AG20443 (cell line): Measurements from ENCODE around the gene GMEB1.
"Not testable (repeated sequence)": the region's sequence is repeated elsewhere in the genome, so short reads cannot be mapped to it uniquely, and the experiment has no call there.

ENCODE experiments used
- DNase-seq: peaks from one replicate; pipeline ENCODE4 v3.0.0; 2012; ENCODE audit warnings: low spot score, mixed read lengths

The GMEB1 gene

GRCh38 chr1:28750771-28751294 is 82.2 kb downstream of the GMEB1 start:
- not testable (repeated sequence) for DNase-seq

- peak; percentile 59 for DNase-seq
Observed at GRCh38 chr1:28751315-28752060, 82.9 kb downstream of the GMEB1 start.

GRCh38 chr1:28755701-28756100 is 87.1 kb downstream of the GMEB1 start:
- DNase-seq = peak; percentile 16

GRCh38 chr1:28756846-28757245 is 88.3 kb downstream of the GMEB1 start:
- DNase-seq = no peak

- no peak for DNase-seq
Observed at GRCh38 chr1:28758420-28758819, 89.8 kb downstream of the GMEB1 start.

GRCh38 chr1:28759257-28759656 is 90.7 kb downstream of the GMEB1 start:
- no peak for DNase-seq

GRCh38 chr1:28761189-28761588 is 92.6 kb downstream of the GMEB1 start:
- DNase-seq = no peak

- DNase-seq = no peak
Observed at GRCh38 chr1:28766532-28767183, 98.1 kb downstream of the GMEB1 start.
